Measurements from ENCODE around the gene SELENOO. TPM values are rescaled to one million over a fixed set of nuclear protein-coding genes. Genes with fewer than 3 reads are reported as not detected.

SELENOO gene
- total RNA-seq, result 15.0 TPM
- long read RNA-seq, transcript SELENOO-201 (9 exons, 2,315 nt), result major isoform, 73 of 102 reads
- long read RNA-seq, partial matches to known transcripts, result 8 of 102 reads
- long read RNA-seq, other reads (novel, unspliced or antisense), result 21 of 102 reads

GRCh38 chr22:50200461-50201190 is at the start of gene SELENOO:
SELENOO (plus strand) TSS chr22:50201011; CDS start chr22:50201037, 26 bp downstream.
- TF ChIP-seq CTCF (IDR thresholded peaks at IDR 0.05; ENCODE audit: borderline replicate concordance), result no peak
- no peaks in the 10 kb centered on the region for H3K9me3 ChIP-seq (replicated peaks)
- peak; percentile 94 for DNase-seq
- intact Hi-C loops (cut with micrococcal nuclease), result loop anchor here (10.0 kb wide), 1 partner anchor 46 kb away; no protein-coding TSS in a partner anchor
- peak within 1 kb of the TSS; percentile 90 for H3K27ac ChIP-seq (replicated peaks)
- H3K36me3 ChIP-seq, result peaks cover 34% of the 10 kb centered on the region
- peaks cover 58% of the 10 kb centered on the region for H3K4me1 ChIP-seq
- H3K4me3 ChIP-seq, result peak within 1 kb of the TSS; percentile 95
- H3K27me3 ChIP-seq (ENCODE audit: low read depth), result no peaks in the 10 kb centered on the region

GRCh38 chr22:50151571-50152537 is 49.0 kb upstream of the SELENOO start:
- H3K9me3 ChIP-seq (replicated peaks), result no peaks in the 10 kb centered on the region
- H3K27ac ChIP-seq (replicated peaks), result no peak overlapping the region
- no peaks in the 10 kb centered on the region for H3K36me3 ChIP-seq
- H3K4me1 ChIP-seq, result no peaks in the 10 kb centered on the region
- no peak overlapping the region for H3K4me3 ChIP-seq
- intact Hi-C loops (cut with micrococcal nuclease), result loop anchor here (10.0 kb wide), 1 partner anchor 53 kb away; the partner anchor contains the start of gene SELENOO
- peaks cover 13% of the 10 kb centered on the region for H3K27me3 ChIP-seq (ENCODE audit: low read depth)
- TF ChIP-seq CTCF (IDR thresholded peaks at IDR 0.05; ENCODE audit: borderline replicate concordance), result no peak
- no peak for DNase-seq

- no peaks in the 10 kb centered on the region for H3K4me1 ChIP-seq
- intact Hi-C loops (cut with micrococcal nuclease), result loop anchor here (10.0 kb wide), 1 partner anchor 52 kb away; the partner anchor contains the start of gene SELENOO
Observed at GRCh38 chr22:50153056-50153755, 47.6 kb upstream of the SELENOO start.

GRCh38 chr22:50153756-50154140 is 47.1 kb upstream of the SELENOO start:
- intact Hi-C loops (cut with micrococcal nuclease), result loop anchor here (10.0 kb wide), 1 partner anchor 51 kb away; the partner anchor contains the start of gene SELENOO
- no peaks in the 10 kb centered on the region for H3K4me1 ChIP-seq
- no peak overlapping the region for H3K27ac ChIP-seq (replicated peaks)
- no peaks in the 10 kb centered on the region for H3K9me3 ChIP-seq (replicated peaks)
- H3K4me3 ChIP-seq, result no peak overlapping the region
- DNase-seq, result no peak
- H3K36me3 ChIP-seq, result no peaks in the 10 kb centered on the region
- no peak for TF ChIP-seq CTCF (IDR thresholded peaks at IDR 0.05; ENCODE audit: borderline replicate concordance)
- H3K27me3 ChIP-seq (ENCODE audit: low read depth), result peaks cover 24% of the 10 kb centered on the region

More at GRCh38 chr22:50153056-50153755, 47.6 kb upstream of the SELENOO start:
- peaks cover 19% of the 10 kb centered on the region for H3K27me3 ChIP-seq (ENCODE audit: low read depth)
- no peaks in the 10 kb centered on the region for H3K9me3 ChIP-seq (replicated peaks)
- no peak overlapping the region for H3K4me3 ChIP-seq
- H3K36me3 ChIP-seq, result no peaks in the 10 kb centered on the region
- no peak for DNase-seq
- no peak for TF ChIP-seq CTCF (IDR thresholded peaks at IDR 0.05; ENCODE audit: borderline replicate concordance)
- no peak overlapping the region for H3K27ac ChIP-seq (replicated peaks)
